ENCODE data around the gene TPM4. TPM values are rescaled to one million over a fixed set of nuclear protein-coding genes. Genes with fewer than 3 reads are reported as not detected.
A peak's percentile ranks its signal among the peaks of the same experiment; 100 is the strongest.

TPM4 gene
- total and polyA plus RNA-seq, 2 experiments from 2014 or later, result 223 to 288 TPM

DNA sequence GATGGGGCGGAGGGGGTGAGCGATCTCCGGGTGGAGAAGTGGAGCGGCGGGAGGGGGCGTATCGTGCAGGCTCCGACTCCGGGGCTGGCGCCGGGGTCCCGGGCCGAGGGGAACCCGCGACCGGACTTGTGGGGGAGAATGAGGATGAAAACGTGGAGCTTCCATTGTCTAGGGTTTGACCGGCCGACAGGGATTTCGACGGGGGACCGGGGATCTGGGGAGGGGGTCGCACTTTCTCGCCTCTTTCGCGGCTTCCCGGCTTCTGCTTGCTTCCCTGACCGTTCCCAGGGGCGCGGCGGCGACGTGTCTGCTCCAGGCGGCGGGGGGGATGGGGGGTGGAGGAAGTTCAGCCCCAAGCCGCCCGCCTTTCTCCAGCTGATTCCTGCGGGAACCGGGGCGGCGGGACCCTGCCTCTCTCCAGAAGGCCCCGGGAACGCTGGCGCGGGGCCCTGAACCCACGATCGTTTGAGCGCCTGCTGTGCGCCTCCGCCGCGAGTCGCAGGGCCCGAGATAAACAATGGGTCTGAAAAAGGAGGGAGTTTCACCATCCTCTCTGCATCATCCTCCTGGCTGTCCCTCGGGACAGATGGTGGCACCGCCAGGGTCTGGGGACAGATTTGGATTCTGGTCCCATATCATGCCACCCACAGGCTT, 790 bp downstream of the TPM4 start:
- Histone ChIP-seq H3K4me3 (peak overlapping the region; percentile 90), H4K20me1 (replicated peaks; ENCODE audit: insufficient read depth) (no peaks in the 10 kb centered on the region; the same call in 1 of the 2 replicates), H3K27me3 (ENCODE audit: insufficient read depth) (no peaks in the 10 kb centered on the region), H3K4me1 (ENCODE audit: insufficient read depth) (peaks cover 29% of the 10 kb centered on the region), H3K9me2 (ENCODE audit: insufficient read depth) (no peaks in the 10 kb centered on the region), H3K36me3 (ENCODE audit: insufficient read depth) (peaks cover 12% of the 10 kb centered on the region), H3F3A (replicated peaks; ENCODE audit: low read depth) (peaks cover 15% of the 10 kb centered on the region; the same call in 1 of the 2 replicates), H3K79me2 (replicated peaks; ENCODE audit: insufficient read depth) (peaks cover 49% of the 10 kb centered on the region), H3K4me2 (peak overlapping the region; percentile 99), H3K27ac (ENCODE audit: low read depth) (peak overlapping the region; percentile 95), H2AFZ (no peak overlapping the region)
- Mint-ChIP-seq H3K4me3 (peak overlapping the region; percentile 87), H3K4me1 (peaks cover 33% of the 10 kb centered on the region), H3K27me3 (ENCODE audit: insufficient read depth, low read depth, poor library complexity) (peaks cover 50% of the 10 kb centered on the region), H3K27ac (peak overlapping the region; percentile 98), H3K36me3 (ENCODE audit: low read depth) (peaks cover 51% of the 10 kb centered on the region), H3K9me3 (peaks cover 9% of the 10 kb centered on the region)
- ATAC-seq (peak; percentile 4), DNase-seq (ENCODE audit: low spot score) (peak; percentile 68)
- no peak for TF ChIP-seq EZH2 (IDR thresholded peaks at IDR 0.05; ENCODE audit: low read depth, unreplicated experiment)

DNA sequence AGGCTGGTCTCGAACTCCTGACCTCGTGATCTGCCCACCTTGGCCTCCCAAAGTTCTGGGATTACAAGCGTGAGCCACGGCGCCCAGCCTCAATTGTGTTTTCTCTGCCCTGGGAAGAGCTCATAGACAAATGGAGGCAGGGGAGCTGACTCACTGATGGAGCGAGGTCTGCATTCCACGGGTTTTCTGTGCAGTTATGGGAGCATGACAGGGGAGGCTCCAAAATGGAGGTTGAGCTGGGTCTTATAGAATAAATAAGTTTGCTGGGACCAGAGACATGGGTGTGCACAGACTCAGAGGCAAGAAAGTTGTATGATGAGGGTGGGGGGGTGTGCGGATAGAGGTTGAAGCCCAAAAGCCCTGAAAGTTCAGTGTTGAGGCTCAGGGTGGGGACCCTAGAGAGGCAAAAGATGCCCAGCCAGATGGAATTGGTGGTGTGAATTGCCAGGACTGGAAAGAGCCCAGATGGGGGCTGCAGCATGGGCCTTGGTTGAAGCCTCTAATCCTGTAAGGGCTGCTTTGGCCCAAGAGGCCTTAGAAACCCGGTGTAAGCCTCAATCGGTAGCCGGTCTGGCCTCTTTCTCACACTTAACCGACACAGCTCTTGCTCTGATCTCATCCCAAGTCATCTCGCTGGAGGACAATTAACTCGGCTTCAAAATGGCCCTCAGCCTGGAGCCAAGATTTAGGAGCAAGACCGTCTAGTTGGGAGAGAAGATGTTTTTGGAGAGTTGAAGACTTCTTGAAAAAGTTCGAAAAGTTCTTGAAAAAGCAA, 1.9 kb downstream of the TPM4 start:
- H3K36me3 Mint-ChIP-seq (ENCODE audit: low read depth), result peaks cover 62% of the 10 kb centered on the region
- peak overlapping the region; percentile 99 for H3K4me2 ChIP-seq
- H3K36me3 ChIP-seq (ENCODE audit: insufficient read depth), result peaks cover 20% of the 10 kb centered on the region
- DNase-seq (ENCODE audit: low spot score) (no peak), ATAC-seq (no peak)
- no peak for TF ChIP-seq ZNF331 (CRISPR knock-in tag; IDR thresholded peaks at IDR 0.05; ENCODE audit: low read depth)
- TF ChIP-seq NANOG (IDR thresholded peaks at IDR 0.05; ENCODE audit: borderline replicate concordance), result no peak
- H3K27ac ChIP-seq (ENCODE audit: low read depth), result peak overlapping the region; percentile 95
- no peaks in the 10 kb centered on the region for H3K9me2 ChIP-seq (ENCODE audit: insufficient read depth)
- peaks cover 3% of the 10 kb centered on the region for H4K20me1 ChIP-seq (replicated peaks; ENCODE audit: insufficient read depth)
- peaks cover 9% of the 10 kb centered on the region for H3K9me3 Mint-ChIP-seq
- peaks cover 33% of the 10 kb centered on the region for H3K4me1 Mint-ChIP-seq
- peaks cover 29% of the 10 kb centered on the region for H3K4me1 ChIP-seq (ENCODE audit: insufficient read depth)
- no peaks in the 10 kb centered on the region for H3K27me3 ChIP-seq (ENCODE audit: insufficient read depth)
- peaks cover 59% of the 10 kb centered on the region for H3K79me2 ChIP-seq (replicated peaks; ENCODE audit: insufficient read depth)
- peak overlapping the region; percentile 90 for H3K4me3 ChIP-seq
- H2AFZ ChIP-seq, result no peak overlapping the region
- peaks cover 50% of the 10 kb centered on the region for H3K27me3 Mint-ChIP-seq (ENCODE audit: insufficient read depth, low read depth, poor library complexity)
- peak overlapping the region; percentile 87 for H3K4me3 Mint-ChIP-seq
- peak overlapping the region; percentile 98 for H3K27ac Mint-ChIP-seq
- peaks cover 15% of the 10 kb centered on the region; the same call in 1 of the 2 replicates for H3F3A ChIP-seq (replicated peaks; ENCODE audit: low read depth)

DNA sequence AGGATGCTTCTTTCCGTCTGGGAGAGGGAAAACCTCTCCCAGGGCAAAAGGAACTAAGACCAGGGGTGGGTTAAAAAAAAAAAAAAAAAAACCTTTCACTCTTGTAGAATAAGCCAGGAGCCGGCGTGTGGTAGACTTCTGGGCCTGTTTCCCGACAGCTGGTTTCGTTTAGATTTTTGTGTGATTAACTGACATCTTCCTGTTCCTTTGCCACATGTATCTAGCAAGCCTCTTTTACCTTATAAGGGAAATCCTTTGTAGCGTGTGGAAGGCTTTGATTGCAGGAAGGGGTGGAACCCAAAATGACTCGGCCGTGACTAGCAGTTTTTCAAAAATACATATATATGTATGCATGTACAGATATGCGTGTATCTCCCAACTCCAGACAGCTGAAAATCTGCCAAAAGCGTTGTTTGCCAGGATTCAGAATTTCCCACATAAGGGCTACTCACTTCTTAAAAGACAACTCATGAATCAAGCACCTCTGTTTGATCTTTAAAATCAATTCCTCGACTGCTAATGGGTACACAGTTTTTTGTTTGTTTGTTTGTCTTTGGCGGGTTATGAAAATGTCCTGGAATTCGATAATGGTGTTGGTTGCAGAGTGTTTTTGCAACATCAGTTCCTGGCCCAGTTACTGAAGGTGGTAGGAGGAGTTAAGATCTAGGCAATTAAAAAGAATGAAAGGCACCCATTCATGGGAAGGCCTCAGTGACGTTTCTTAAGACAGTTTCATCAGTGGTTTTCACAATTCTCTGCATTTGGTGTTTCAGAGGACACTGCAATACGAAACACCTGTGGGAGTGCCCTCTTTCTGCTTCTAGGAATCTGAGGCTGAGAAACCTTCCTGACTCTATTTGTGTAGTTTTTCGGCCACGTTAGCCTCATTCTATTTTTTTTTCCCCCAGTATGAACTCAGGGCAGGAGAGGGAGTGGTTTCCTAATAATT, 2.7 kb downstream of the TPM4 start:
- peak overlapping the region; percentile 90 for H3K4me3 ChIP-seq
- peaks cover 71% of the 10 kb centered on the region for H3K36me3 Mint-ChIP-seq (ENCODE audit: low read depth)
- peak overlapping the region; percentile 95 for H3K27ac ChIP-seq (ENCODE audit: low read depth)
- peaks cover 50% of the 10 kb centered on the region for H3K27me3 Mint-ChIP-seq (ENCODE audit: insufficient read depth, low read depth, poor library complexity)
- H4K20me1 ChIP-seq (replicated peaks; ENCODE audit: insufficient read depth), result peaks cover 3% of the 10 kb centered on the region
- H2AFZ ChIP-seq, result no peak overlapping the region
- H3K79me2 ChIP-seq (replicated peaks; ENCODE audit: insufficient read depth), result peaks cover 68% of the 10 kb centered on the region
- H3K4me1 ChIP-seq (ENCODE audit: insufficient read depth), result peaks cover 29% of the 10 kb centered on the region
- no peaks in the 10 kb centered on the region for H3K27me3 ChIP-seq (ENCODE audit: insufficient read depth)
- peak overlapping the region; percentile 87 for H3K4me3 Mint-ChIP-seq
- peak; percentile 68 for DNase-seq (ENCODE audit: low spot score)
- peaks cover 9% of the 10 kb centered on the region for H3K9me3 Mint-ChIP-seq
- H3K4me1 Mint-ChIP-seq, result peaks cover 29% of the 10 kb centered on the region
- H3F3A ChIP-seq (replicated peaks; ENCODE audit: low read depth), result peaks cover 15% of the 10 kb centered on the region; the same call in 1 of the 2 replicates
- H3K4me2 ChIP-seq, result peak overlapping the region; percentile 99
- ATAC-seq, result no peak
- peak overlapping the region; percentile 98 for H3K27ac Mint-ChIP-seq
- peaks cover 27% of the 10 kb centered on the region for H3K36me3 ChIP-seq (ENCODE audit: insufficient read depth)
- H3K9me2 ChIP-seq (ENCODE audit: insufficient read depth), result no peaks in the 10 kb centered on the region
- TF ChIP-seq ZNF114 (CRISPR knock-in tag; IDR thresholded peaks at IDR 0.05), result no peak
- TF ChIP-seq, protein P1, sequence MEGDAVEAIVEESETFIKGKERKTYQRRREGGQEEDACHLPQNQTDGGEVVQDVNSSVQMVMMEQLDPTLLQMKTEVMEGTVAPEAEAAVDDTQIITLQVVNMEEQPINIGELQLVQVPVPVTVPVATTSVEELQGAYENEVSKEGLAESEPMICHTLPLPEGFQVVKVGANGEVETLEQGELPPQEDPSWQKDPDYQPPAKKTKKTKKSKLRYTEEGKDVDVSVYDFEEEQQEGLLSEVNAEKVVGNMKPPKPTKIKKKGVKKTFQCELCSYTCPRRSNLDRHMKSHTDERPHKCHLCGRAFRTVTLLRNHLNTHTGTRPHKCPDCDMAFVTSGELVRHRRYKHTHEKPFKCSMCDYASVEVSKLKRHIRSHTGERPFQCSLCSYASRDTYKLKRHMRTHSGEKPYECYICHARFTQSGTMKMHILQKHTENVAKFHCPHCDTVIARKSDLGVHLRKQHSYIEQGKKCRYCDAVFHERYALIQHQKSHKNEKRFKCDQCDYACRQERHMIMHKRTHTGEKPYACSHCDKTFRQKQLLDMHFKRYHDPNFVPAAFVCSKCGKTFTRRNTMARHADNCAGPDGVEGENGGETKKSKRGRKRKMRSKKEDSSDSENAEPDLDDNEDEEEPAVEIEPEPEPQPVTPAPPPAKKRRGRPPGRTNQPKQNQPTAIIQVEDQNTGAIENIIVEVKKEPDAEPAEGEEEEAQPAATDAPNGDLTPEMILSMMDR (conservative IDR thresholded peaks at IDR 0.05; ENCODE audit: low read depth in 2 of 2), result no peak
- TF ChIP-seq POLR2AphosphoS5 (IDR thresholded peaks at IDR 0.05; ENCODE audit: low read depth), result no peak
- no peak for TF ChIP-seq EZH2phosphoT487 (IDR thresholded peaks at IDR 0.05; ENCODE audit: unreplicated experiment)
